ENCODE results near the gene ADGB.

ADGB gene

DNA sequence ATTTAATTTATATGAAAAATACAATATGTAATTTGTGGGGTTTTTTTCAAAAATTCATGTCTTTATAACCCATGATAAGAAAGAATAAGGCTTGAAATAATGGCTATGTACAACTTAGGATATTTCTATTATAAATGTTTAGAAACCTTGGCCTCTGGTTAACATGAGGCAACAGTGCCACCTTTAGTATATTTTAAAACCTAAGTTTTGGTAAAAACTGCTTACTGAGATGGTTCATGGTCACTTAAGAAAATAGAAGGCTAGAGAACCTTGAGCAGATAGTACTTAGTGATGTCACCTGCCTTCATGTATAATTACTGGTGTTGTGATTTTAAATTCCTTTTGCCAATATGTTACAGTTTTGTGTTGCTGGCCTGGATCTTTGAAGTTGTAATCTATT lies 176.4 kb downstream of the ADGB start:
- Histone ChIP-seq H3K9me2 (replicated peaks; ENCODE audit: insufficient read depth, low read length) (no peaks in the 10 kb centered on the region), H3K27me3 (replicated peaks; ENCODE audit: insufficient read depth, low read length) (no peaks in the 10 kb centered on the region), H3K4me2 (ENCODE audit: low read depth, low read length) (no peak overlapping the region), H3K79me2 (ENCODE audit: low read length) (no peaks in the 10 kb centered on the region), H3K4me1 (ENCODE audit: low read length) (peaks cover 4% of the 10 kb centered on the region; the same call in 1 of the 2 replicates), H2AFZ (ENCODE audit: low read length) (no peak overlapping the region), H4K20me1 (ENCODE audit: insufficient read depth, low read length) (no peaks in the 10 kb centered on the region), H3K27ac (ENCODE audit: low read length) (no peak overlapping the region), H3F3A (ENCODE audit: insufficient read depth, low read length) (no peaks in the 10 kb centered on the region), H3K9ac (ENCODE audit: low read length) (no peak overlapping the region), H3K36me3 (replicated peaks; ENCODE audit: insufficient read depth, low read length) (no peaks in the 10 kb centered on the region), H3K4me3 (ENCODE audit: low read length) (no peak overlapping the region), H3K9me3 (replicated peaks; ENCODE audit: insufficient read depth, low read length) (no peaks in the 10 kb centered on the region)
- TF ChIP-seq, protein P1, sequence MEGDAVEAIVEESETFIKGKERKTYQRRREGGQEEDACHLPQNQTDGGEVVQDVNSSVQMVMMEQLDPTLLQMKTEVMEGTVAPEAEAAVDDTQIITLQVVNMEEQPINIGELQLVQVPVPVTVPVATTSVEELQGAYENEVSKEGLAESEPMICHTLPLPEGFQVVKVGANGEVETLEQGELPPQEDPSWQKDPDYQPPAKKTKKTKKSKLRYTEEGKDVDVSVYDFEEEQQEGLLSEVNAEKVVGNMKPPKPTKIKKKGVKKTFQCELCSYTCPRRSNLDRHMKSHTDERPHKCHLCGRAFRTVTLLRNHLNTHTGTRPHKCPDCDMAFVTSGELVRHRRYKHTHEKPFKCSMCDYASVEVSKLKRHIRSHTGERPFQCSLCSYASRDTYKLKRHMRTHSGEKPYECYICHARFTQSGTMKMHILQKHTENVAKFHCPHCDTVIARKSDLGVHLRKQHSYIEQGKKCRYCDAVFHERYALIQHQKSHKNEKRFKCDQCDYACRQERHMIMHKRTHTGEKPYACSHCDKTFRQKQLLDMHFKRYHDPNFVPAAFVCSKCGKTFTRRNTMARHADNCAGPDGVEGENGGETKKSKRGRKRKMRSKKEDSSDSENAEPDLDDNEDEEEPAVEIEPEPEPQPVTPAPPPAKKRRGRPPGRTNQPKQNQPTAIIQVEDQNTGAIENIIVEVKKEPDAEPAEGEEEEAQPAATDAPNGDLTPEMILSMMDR (IDR thresholded peaks at IDR 0.05; ENCODE audit: low read length), result no peak
- TF ChIP-seq EZH2phosphoT487 (IDR thresholded peaks at IDR 0.05; ENCODE audit: low read length), result no peak
- TF ChIP-seq EZH2 (optimal IDR thresholded peaks at IDR 0.05; ENCODE audit: low read depth, low read length), result no peak
- no peak for DNase-seq

DNA sequence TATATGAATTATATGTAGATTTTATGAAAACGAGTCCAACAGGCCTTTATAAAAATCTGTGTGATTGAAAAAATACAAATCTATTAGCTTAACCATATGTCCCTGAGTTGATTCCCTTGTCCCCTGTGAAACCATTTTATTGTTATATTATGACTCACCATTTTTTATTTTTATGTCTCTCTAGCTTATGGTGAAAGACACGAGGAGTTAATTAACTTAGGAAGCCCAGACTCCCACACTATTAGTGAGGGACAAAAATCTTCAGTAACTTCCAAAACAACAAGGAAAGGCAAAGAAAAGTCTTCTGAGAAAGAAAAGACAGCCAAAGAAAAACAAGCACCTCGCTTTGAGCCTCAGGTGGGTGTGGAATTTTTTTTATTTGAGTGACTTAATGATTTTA lies 183.1 kb downstream of the ADGB start:
- DNase-seq, result no peak
- H4K20me1 ChIP-seq (ENCODE audit: insufficient read depth, low read length), result no peaks in the 10 kb centered on the region
- H3K4me2 ChIP-seq (ENCODE audit: low read depth, low read length), result no peak overlapping the region
- no peaks in the 10 kb centered on the region for H3K27me3 ChIP-seq (replicated peaks; ENCODE audit: insufficient read depth, low read length)
- no peaks in the 10 kb centered on the region for H3K9me3 ChIP-seq (replicated peaks; ENCODE audit: insufficient read depth, low read length)
- no peaks in the 10 kb centered on the region for H3F3A ChIP-seq (ENCODE audit: insufficient read depth, low read length)
- H3K79me2 ChIP-seq (ENCODE audit: low read length), result no peaks in the 10 kb centered on the region
- H3K36me3 ChIP-seq (replicated peaks; ENCODE audit: insufficient read depth, low read length), result no peaks in the 10 kb centered on the region
- H3K4me3 ChIP-seq (ENCODE audit: low read length), result no peak overlapping the region
- no peak overlapping the region for H2AFZ ChIP-seq (ENCODE audit: low read length)
- no peaks in the 10 kb centered on the region for H3K9me2 ChIP-seq (replicated peaks; ENCODE audit: insufficient read depth, low read length)
- H3K4me1 ChIP-seq (ENCODE audit: low read length), result peaks cover 4% of the 10 kb centered on the region; the same call in 1 of the 2 replicates
- H3K27ac ChIP-seq (ENCODE audit: low read length), result no peak overlapping the region
- TF ChIP-seq, protein P1 (IDR thresholded peaks at IDR 0.05; ENCODE audit: low read length), result no peak
- TF ChIP-seq EZH2phosphoT487 (IDR thresholded peaks at IDR 0.05; ENCODE audit: low read length), result no peak
- TF ChIP-seq EZH2 (optimal IDR thresholded peaks at IDR 0.05; ENCODE audit: low read depth, low read length), result no peak
- no peak overlapping the region for H3K9ac ChIP-seq (ENCODE audit: low read length)

DNA sequence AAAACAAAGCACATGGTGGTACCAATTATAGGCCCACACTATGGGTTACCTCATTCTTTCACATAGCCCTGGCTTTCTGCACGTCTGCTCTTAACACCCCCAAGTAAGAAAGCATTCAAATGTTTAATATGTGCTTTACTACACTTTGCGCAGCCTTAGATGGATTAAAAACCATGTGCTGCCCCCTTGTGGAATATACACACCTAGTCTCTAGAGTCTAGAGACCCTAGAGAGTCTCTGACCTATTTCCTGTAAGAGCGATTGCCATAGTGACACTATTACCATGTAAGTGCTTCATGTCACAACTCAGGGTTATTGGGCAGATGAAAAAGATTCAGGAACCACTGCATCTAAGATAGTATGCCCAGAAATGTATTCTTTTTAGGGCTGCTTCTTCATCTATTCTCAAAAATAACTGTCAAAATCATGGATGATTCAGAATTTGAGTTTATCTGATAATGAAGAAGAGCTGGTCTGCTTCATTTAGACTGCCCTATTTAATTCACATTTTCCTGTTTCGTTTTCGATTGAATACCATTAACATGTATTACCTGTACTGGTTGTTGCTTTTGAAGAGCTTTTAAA lies 186.3 kb downstream of the ADGB start:
- no peak for TF ChIP-seq EZH2 (optimal IDR thresholded peaks at IDR 0.05; ENCODE audit: low read depth, low read length)
- TF ChIP-seq, protein P1 (IDR thresholded peaks at IDR 0.05; ENCODE audit: low read length), result peak; percentile 41
- Histone ChIP-seq H3K36me3 (replicated peaks; ENCODE audit: insufficient read depth, low read length) (no peaks in the 10 kb centered on the region), H3K4me1 (ENCODE audit: low read length) (no peaks in the 10 kb centered on the region), H3K4me3 (ENCODE audit: low read length) (no peak overlapping the region), H4K20me1 (ENCODE audit: insufficient read depth, low read length) (no peaks in the 10 kb centered on the region), H3K79me2 (ENCODE audit: low read length) (no peaks in the 10 kb centered on the region), H3K9me3 (replicated peaks; ENCODE audit: insufficient read depth, low read length) (no peaks in the 10 kb centered on the region), H3K9me2 (replicated peaks; ENCODE audit: insufficient read depth, low read length) (no peaks in the 10 kb centered on the region), H3K9ac (ENCODE audit: low read length) (no peak overlapping the region), H3K27me3 (replicated peaks; ENCODE audit: insufficient read depth, low read length) (no peaks in the 10 kb centered on the region), H2AFZ (ENCODE audit: low read length) (no peak overlapping the region), H3F3A (ENCODE audit: insufficient read depth, low read length) (no peaks in the 10 kb centered on the region), H3K27ac (ENCODE audit: low read length) (no peak overlapping the region), H3K4me2 (ENCODE audit: low read depth, low read length) (no peak overlapping the region)
- DNase-seq, result peak; percentile 45

All from MM.1S (cell line).